DND-41 (cell line): ENCODE results near the gene ANO8.

ENCODE experiments used
- ATAC-seq: fragments of 200-7000 bp; cut with Tn5 transposase; 3 replicates; pipeline ENCODE4 v1.9.1; 2021; ENCODE audit warnings: low read depth; ENCODE audit not compliant: insufficient read depth
- DNase-seq: peaks from one replicate; pipeline ENCODE4 v3.0.0-alpha.2; 2020
- H2AFZ ChIP-seq: 2 replicates; pipeline ENCODE4 v1.6.0; 2012; ENCODE audit warnings: low read depth, low read length
- H3K27ac ChIP-seq: 2 replicates; pipeline ENCODE4 v1.5.1; 2012; ENCODE audit warnings: low read length, inconsistent platforms
- H3K27me3 ChIP-seq: fragments of 200-600 bp; sonication (generic); 2 replicates; pipeline ENCODE4 v1.6.0; 2012; ENCODE audit warnings: low read length, mild to moderate bottlenecking, inconsistent platforms; ENCODE audit not compliant: insufficient read depth, poor library complexity
- H3K36me3 ChIP-seq: 2 replicates; pipeline ENCODE4 v1.5.1; 2012; ENCODE audit warnings: low read length, inconsistent platforms; ENCODE audit not compliant: insufficient read depth
- H3K4me1 ChIP-seq: 2 replicates; pipeline ENCODE4 v1.5.1; 2012; ENCODE audit warnings: mild to moderate bottlenecking, low read length; ENCODE audit not compliant: insufficient read depth
- H3K4me2 ChIP-seq: 2 replicates; pipeline ENCODE4 v1.6.0; 2012; ENCODE audit warnings: mild to moderate bottlenecking, moderate library complexity, low read length, inconsistent platforms; ENCODE audit not compliant: insufficient read depth
- H3K4me3 ChIP-seq, 2 experiments: fragments of 200-600 bp in 1 of 2; shearing (Covaris generic) in 1 of 2; 2 replicates each; pipeline ENCODE4 v1.5.1; 2012 to 2016; ENCODE audit warnings: inconsistent platforms in 2 of 2, low read length in 2 of 2, mild to moderate bottlenecking in 2 of 2, low read depth in 1 of 2, moderate library complexity in 1 of 2
- H3K79me2 ChIP-seq: 2 replicates; pipeline ENCODE4 v1.6.0; 2012; ENCODE audit warnings: low read length, inconsistent platforms; ENCODE audit not compliant: insufficient read depth
- H3K9ac ChIP-seq: 2 replicates; pipeline ENCODE4 v1.6.0; 2012; ENCODE audit warnings: low read depth, mild to moderate bottlenecking, inconsistent platforms, low read length, moderate library complexity
- H3K9me3 ChIP-seq: 2 replicates; pipeline ENCODE4 v1.5.1; 2012; ENCODE audit warnings: low read length, moderate library complexity, mild to moderate bottlenecking, inconsistent platforms; ENCODE audit not compliant: insufficient read depth, severe bottlenecking
- H4K20me1 ChIP-seq: 2 replicates; pipeline ENCODE4 v1.6.0; 2012; ENCODE audit warnings: low read length; ENCODE audit not compliant: insufficient read depth
- CTCF ChIP-seq: IDR thresholded peaks from 2 replicates; pipeline ENCODE4 v1.5.1; 2012; ENCODE audit warnings: borderline replicate concordance, low read length, moderate library complexity, mild to moderate bottlenecking; ENCODE audit not compliant: poor library complexity, severe bottlenecking; ENCODE audit errors: extremely low read depth
- EZH2 ChIP-seq: IDR thresholded peaks from 3 replicates; pipeline ENCODE4 v1.6.1; 2012; ENCODE audit warnings: borderline replicate concordance, low read depth, mild to moderate bottlenecking, moderate library complexity, low read length, inconsistent platforms; ENCODE audit not compliant: severe bottlenecking

The ANO8 gene

DNA sequence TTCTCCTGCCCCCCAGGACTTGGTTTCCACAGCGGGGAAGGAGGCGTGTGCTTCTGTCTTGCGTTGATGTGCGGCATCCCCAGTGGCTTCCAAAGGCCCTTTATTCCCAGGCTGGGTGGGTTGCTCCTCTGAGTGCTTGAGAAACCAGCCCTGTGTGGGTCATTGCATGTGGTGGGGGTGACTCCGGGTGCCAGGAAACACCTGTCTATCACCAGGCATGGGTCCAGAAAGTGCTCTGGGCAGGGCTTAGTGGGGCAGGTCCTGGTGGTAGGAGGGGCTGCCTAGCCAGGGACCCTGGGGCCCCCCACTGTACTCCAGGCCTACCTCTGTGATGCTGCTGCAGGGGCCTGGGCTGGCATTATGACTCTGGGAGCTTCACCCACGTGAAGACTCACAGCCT lies 15.7 kb downstream of the ANO8 start:
- Histone ChIP-seq H3K79me2 (peaks cover 2% of the 10 kb centered on the region), H3K27me3 (no peaks in the 10 kb centered on the region), H3K4me3 (no peak overlapping the region), H3K4me1 (no peaks in the 10 kb centered on the region), H2AFZ (no peak overlapping the region), H3K36me3 (peaks cover 59% of the 10 kb centered on the region), H3K27ac (no peak overlapping the region), H3K9ac (no peak overlapping the region; the same call in 1 of the 2 replicates), H3K4me2 (no peak overlapping the region), H4K20me1 (peaks cover 14% of the 10 kb centered on the region), H3K9me3 (no peaks in the 10 kb centered on the region)
- ATAC-seq (no peak), DNase-seq (no peak)
- TF ChIP-seq CTCF, result no peak
- no peak for TF ChIP-seq EZH2

- no peak overlapping the region for H3K9ac ChIP-seq
These were observed 20.6 kb downstream of the ANO8 start for GRCh38 chr19:17314007-17314593.

DNA sequence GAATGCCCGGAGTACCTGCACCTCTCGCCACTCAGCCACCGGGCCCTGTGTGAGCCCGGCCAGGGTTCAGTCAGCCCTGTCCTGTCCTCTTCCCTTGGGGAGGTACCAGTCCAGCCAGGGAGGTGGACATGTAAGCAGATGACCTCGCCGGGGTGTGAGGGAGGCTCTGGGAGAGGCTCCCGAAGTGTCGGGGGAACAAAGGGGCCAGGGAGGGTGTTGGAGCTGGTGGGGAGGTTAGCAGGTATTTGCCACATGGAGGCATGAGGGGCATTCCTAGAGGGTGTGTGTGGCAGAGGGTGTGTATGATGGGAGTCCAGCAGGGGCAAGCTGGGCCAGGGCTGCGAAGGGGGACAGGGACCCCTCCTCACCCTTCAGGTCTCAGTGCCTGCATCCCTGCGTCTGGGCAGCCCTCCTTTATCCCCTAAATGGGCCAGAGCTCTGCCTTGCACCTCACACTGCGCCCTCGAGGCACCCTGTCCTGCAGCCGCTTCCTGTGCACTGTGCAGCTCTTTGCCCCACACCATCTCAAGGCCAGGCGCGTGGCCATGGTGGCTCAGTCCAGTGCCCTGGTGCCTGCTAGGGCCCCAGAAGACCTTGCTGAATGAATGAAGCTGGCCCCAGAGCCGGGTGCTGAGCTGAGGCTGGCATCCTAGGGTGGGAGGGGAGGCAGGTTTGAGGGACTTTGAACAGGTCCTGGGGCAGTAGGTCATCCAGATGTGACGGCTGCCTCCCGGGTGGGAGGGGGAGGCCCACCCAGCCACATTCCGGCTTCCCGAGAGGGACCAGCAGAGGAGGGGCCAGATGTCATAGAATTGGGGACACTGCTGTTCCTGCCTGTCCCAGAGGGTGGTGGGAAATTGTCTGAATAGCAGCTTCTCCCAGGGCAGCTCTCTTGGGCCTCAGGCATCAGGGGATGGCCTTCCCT lies 22.2 kb downstream of the ANO8 start:
- Histone ChIP-seq H3K4me3 (no peak overlapping the region), H4K20me1 (peaks cover 47% of the 10 kb centered on the region), H3K4me1 (peaks cover 42% of the 10 kb centered on the region), H3K27me3 (no peaks in the 10 kb centered on the region), H3K79me2 (peaks cover 54% of the 10 kb centered on the region), H3K36me3 (peaks cover 49% of the 10 kb centered on the region), H3K27ac (no peak overlapping the region), H3K4me2 (no peak overlapping the region), H2AFZ (no peak overlapping the region), H3K9ac (no peak overlapping the region), H3K9me3 (no peaks in the 10 kb centered on the region)
- no peak for ATAC-seq
- no peak for TF ChIP-seq CTCF
- TF ChIP-seq EZH2, result no peak
- no peak for DNase-seq

More at GRCh38 chr19:17314007-17314593, 20.6 kb downstream of the ANO8 start:
- Histone ChIP-seq H2AFZ (no peak overlapping the region), H3K4me2 (no peak overlapping the region), H3K79me2 (peaks cover 45% of the 10 kb centered on the region), H3K27me3 (no peaks in the 10 kb centered on the region), H3K9me3 (no peaks in the 10 kb centered on the region), H3K27ac (no peak overlapping the region), H4K20me1 (peaks cover 47% of the 10 kb centered on the region), H3K4me1 (peaks cover 26% of the 10 kb centered on the region), H3K36me3 (peaks cover 53% of the 10 kb centered on the region), H3K4me3 (no peak overlapping the region)
- DNase-seq (no peak), ATAC-seq (no peak)
- TF ChIP-seq CTCF (no peak), EZH2 (no peak)
